Stimulated activated CD4-positive, alpha-beta T cell treated with anti-CD3 and anti-CD28 coated beads, Interleukin-4, amount 100 ng/mL, for 24 hours (primary cell): Measurements from ENCODE around the gene ZYX.
"Not testable (repeated sequence)": the region's sequence is repeated elsewhere in the genome, so short reads cannot be mapped to it uniquely, and the experiment has no call there.

Source experiments
- DNase-seq: peaks from one replicate; pipeline ENCODE4 v3.0.0-alpha.2; 2020

The ZYX gene

DNA sequence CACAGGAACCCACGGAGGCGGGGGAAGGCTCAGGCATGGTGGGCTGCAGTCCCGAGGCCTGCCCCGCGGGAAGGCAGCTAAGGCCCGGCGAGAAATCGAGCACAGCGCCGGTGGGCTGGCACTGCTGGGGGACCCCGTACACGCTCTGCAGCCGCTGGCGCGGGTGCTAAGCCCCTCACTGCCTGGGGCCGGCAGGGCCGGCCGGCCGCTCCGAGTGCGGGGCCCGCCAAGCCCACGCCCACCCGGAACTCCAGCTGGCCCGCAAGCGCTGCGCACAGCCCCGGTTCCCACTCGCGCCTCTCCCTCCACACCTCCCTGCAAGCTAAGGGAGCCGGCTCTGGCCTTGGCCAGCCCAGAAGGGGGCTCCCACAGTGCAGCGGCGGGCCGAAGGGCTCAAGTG, 43.3 kb downstream of the ZYX start:
- DNase-seq: not testable (repeated sequence)

- no peak for DNase-seq
Measured at GRCh38 chr7:143426479-143427142, 45.5 kb downstream of the ZYX start.

DNA sequence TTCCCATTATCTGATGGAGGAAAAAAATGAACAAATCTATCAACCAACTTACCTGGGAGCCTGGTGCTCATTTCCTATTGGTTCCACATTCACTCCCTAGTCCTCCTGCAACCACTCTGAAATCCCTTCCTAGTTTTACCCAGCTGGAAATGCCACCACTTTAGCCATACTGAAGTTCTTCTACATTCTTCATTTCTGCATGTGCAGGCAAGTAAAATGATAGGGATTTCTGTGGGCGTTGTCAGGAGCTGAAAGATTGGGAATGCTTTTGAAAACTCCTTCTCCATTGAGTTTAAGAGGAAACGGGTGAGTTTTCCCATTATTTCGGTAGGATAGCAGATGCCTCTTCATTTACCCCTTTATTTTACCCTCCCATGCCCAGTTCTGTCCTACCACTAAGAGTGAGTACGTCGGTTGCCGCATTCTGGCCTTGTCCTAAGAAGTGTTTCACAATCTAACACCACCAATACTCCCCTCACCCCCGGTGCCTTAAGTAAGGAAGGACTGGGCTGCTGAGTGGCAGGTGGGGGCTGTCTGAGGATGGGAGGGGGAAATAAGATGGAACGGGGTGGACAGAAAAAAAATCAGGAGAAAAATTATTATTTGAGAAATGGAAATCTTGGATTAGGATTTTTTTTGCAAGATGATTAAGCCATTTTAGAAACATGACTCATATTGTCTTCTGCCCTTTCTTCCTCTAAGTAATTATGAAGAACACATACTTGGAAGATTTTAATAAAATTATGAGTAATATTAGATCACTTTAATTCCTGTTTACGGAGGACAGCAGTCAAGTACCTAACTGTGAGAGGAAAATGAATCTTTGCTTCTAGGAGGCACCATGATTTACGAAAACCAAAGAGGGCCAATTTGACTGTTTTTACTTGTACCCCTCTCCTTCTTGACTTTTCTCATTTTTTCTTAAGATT, 48.9 kb downstream of the ZYX start:
- no peak for DNase-seq

- no peak for DNase-seq
Measured at GRCh38 chr7:143431109-143431508, 50.0 kb downstream of the ZYX start.

- DNase-seq: no peak
Measured at GRCh38 chr7:143433759-143434158, 52.6 kb downstream of the ZYX start.

DNA sequence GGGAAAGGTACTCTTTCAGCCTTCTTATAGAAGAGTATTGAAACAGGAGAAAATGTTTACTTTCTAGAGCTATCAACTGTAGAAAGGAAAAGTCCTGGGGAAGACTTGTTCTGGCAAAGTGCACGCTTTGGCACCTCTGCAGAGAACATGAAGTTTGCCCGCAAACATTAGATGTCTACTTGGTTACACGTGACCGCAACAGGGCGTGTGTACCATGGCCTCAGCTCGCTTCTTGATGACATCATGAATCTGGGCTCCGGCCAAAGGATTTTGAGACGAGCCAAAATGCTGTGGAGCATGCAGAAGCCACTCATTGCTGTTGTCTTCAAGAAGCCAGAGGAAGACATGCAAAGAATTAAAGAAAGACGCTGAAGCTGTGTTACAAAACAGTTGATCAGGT, 53.5 kb downstream of the ZYX start:
- no peak for DNase-seq

GRCh38 chr7:143435266-143435665, 54.1 kb downstream of the ZYX start:
- DNase-seq: no peak

DNA sequence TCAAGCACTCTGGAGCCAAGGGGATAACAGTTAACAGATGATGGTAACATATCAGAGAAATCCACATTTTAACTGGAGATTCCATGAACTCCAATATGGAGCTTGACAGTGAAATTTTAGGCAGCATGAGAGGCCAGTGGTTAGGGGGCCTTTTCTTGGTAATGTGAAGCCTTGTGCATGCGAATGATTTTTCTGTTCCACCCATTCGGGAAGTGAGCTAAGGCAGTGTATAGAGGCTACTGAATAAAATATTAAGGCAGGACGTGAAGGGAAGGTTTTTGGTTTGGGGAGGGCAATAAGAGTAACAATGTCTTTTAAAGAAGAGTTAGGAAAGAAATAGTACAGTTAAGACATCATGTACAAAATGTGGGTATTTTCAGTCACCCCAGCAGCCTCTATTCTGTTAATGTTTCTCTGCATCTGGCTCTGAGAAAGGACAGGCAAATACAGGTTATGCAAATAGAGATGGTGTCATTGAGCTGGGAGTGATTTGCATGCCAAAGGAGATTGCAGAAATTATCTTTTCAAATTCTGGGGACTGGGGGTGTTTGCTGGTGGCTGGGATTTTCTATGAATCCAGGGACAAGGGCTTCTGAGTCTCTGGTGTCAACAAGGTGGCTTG, 55.3 kb downstream of the ZYX start:
- no peak for DNase-seq

GRCh38 chr7:143437578-143437977, 56.4 kb downstream of the ZYX start:
- DNase-seq: no peak

- no peak for DNase-seq
Measured at GRCh38 chr7:143439866-143440265, 58.7 kb downstream of the ZYX start.
